GM18517 (cell line): ENCODE results near the gene MFAP1.
A peak's percentile ranks its signal among the peaks of the same experiment; 100 is the strongest.
"Not testable (repeated sequence)": the region's sequence is repeated elsewhere in the genome, so short reads cannot be mapped to it uniquely, and the experiment has no call there.

ENCODE experiments used
- ATAC-seq: cut with Tn5 transposase; IDR thresholded peaks from one replicate; pipeline ENCODE4 v1.9.1; 2021; ENCODE audit warnings: mild to moderate bottlenecking, moderate library complexity; ENCODE audit not compliant: unreplicated experiment

The MFAP1 gene

DNA sequence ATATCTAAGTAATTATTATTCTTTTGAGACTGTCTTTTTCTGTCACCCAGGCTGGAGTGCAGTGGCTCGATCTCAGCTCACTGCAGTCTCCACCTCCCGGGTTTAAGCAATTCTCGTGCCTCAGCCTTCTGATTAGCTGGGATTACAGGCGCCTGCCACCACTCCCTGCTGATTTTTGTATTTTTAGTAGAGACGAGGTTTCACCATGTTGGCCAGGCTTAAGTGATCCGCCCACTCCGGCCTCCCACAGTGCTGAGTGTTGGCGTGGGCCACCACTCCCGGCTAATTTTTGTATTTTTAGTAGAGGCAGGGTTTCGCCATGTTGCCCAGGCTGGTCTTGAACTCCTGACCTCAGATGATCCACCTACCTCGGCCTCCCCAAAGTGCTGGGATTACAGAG lies 815 bp upstream of the MFAP1 start:
- ATAC-seq: not testable (repeated sequence)

GRCh38 chr15:43821505-43821904 lies 3.0 kb downstream of the MFAP1 start:
- ATAC-seq: no peak

GRCh38 chr15:43815064-43815463 lies 9.4 kb downstream of the MFAP1 start:
- ATAC-seq: not testable (repeated sequence)

- peak; percentile 66 for ATAC-seq
These were observed 15.4 kb downstream of the MFAP1 start for GRCh38 chr15:43808960-43809678.

GRCh38 chr15:43808435-43808950 lies 16.0 kb downstream of the MFAP1 start:
- ATAC-seq: no peak

GRCh38 chr15:43802676-43803075 lies 21.8 kb downstream of the MFAP1 start:
- not testable (repeated sequence) for ATAC-seq

- ATAC-seq: peak; percentile 60
These were observed 24.0 kb downstream of the MFAP1 start, which contains the start of gene HYPK for GRCh38 chr15:43800286-43801141. Gene HYPK, plus strand, starts transcription at chr15:43800599. Its CDS starts 24 bp downstream, at chr15:43800623.

DNA sequence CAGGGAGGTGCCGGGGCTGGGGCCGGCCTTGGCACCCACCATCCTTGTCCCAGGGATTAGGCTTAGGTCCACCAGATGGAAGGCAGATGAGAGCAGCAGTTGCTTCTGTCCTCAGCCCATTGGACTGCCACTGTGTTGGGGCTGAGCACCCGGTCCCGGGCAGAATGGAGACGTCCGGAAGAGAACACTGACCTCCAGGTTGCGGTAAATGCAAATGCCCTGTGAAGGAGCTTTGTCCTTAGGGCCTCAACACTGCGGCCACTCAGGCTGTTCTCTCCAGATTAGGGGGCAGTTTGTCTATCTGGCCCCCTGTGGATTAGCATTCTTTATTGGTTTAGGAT lies 24.6 kb downstream of the MFAP1 start, which contains the start of gene SERINC4:
Gene SERINC4 (minus strand): TSS at position 276 of the 341 bp plus-strand sequence. CDS start 234 bp downstream, at position 42.
- ATAC-seq: no peak

GRCh38 chr15:43799209-43799944 lies 25.1 kb downstream of the MFAP1 start:
- ATAC-seq: no peak

DNA sequence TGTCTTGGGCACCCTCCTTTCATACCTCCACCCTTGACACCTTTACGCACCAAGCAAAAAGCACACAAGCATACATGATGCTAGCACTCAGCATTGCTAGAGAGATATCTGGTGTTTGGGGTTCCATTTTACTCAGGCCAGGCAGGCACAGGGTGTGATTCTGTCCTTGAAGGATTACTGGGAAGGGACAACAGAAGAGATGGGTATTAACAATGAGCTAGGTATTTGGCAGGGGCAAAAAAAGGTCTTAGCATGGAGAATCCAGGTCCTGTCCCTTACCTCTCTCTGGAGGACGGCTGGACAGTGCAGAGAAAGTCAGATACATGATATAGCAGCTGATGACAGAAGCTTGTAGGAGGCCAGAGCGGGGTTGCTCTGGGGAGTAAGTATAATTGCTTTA lies 27.9 kb downstream of the MFAP1 start:
- no peak for ATAC-seq

DNA sequence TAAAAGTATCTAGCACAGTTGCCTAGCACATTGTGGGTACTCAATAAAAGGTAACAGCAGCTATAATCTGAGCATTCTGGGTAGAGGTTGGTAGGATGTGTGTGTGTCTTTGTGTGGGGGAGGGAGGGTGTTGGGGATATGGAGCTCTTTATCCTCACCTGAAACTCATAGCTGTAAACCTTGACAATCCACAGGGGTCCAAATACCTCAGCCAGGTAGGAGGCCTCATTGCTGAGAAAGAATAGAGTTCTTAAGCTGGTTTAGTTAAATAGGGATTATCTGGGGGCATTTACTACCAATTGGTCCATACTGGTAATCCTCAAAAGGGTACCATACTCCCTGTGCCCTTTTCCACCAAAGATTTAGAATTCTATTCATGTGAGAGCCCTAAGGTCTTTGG lies 28.5 kb downstream of the MFAP1 start:
- ATAC-seq: no peak

DNA sequence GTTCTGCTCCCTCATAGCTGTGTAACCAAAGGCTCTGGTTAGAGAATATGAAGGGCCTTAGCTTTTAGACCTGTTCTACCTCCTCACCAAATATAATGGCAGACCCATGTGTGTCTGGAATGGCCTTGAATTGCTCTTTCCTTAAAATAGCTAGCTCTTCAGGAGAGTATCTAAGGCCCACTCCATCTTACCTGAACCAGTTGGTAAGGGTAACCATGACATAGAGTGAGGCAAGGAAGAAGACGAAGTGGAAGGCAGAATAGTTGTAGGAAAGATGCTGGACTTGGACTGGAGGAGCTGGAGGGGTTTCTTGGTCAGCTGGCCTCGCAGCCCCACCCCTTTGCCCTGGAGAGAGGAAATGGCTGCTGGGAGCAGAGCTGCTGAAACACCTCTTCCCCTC lies 29.3 kb downstream of the MFAP1 start:
- ATAC-seq: no peak

DNA sequence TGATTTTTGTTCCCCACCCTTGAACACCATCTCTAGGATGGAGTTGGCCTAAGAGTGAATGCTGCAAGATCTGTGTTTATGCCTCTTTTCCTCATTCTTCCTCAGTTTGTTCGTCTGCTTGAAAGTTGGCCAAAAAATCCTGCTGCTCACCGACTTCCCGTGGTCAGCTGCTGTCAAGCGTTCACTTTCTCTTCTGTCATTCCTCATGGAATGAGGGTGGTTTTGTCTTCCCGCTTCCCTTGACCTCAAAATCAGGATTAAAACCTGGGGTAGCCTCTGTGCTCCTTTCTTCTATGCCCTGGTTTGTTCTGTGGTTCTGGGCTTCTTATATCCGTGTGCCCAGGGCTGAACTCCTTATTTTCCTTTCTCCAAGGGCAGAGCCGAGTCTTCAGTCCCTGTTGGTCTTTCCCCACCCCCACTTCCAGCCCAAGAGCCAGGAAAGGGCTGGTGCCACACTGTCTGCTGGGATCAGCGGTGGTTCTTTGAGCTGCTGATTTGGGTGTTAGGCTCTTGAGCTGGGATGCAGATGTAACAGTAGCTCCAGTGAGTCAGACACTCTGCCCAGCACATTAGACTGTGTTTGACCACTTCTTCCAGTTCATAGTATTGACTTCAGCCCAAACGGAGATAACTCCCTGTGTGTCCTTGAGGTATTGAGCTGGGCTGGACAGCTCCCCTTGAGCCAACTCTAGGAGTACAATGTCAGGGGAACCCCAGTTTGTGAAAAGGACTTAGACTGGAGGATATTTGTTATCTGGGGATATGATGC lies 30.0 kb downstream of the MFAP1 start:
- ATAC-seq: no peak

DNA sequence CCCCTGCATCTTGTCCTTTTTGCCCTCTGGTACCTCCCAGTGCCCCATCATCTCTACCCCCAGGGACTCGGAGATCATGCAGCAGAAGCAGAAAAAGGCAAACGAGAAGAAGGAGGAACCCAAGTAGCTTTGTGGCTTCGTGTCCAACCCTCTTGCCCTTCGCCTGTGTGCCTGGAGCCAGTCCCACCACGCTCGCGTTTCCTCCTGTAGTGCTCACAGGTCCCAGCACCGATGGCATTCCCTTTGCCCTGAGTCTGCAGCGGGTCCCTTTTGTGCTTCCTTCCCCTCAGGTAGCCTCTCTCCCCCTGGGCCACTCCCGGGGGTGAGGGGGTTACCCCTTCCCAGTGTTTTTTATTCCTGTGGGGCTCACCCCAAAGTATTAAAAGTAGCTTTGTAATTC lies 30.8 kb downstream of the MFAP1 start:
- no peak for ATAC-seq

DNA sequence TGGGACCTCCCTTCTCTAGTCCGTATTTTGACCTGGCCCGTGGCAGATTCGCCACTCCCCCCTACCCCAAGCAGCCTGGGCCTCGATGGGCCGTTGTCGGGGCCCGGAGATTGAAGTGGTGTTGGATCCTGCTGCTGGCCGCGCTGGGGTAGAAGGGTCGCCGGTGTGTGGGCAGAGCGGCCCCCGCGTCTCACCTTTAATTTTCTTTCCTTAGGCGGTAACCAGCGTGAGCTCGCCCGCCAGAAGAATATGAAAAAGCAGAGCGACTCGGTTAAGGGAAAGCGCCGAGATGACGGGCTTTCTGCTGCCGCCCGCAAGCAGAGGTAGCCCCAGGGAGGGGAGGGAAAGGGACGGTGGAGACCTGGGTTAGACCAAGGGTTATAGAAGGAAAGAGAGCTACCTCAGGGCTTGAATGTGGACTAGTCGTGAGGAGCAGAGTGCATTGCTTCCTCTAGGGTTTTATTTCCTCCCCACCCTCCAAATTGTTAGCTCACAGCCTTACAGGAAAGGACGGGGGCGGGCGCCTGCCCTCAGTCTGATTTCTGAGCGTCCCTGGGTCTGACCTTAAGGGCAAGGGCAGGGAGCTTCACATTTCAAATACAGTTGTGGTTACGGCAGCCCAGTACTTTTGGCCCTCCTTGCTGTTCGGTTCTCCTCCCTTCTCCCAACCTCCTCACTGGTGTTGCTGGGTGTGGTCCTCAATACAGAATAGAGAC lies 31.6 kb downstream of the MFAP1 start:
- ATAC-seq: no peak

- peak; percentile 75 for ATAC-seq
These were observed 32.3 kb downstream of the MFAP1 start, which contains the start of gene SERF2 for GRCh38 chr15:43791993-43792760. Gene SERF2, plus strand, starts transcription at chr15:43792320. Its CDS starts 57 bp downstream, at chr15:43792377.

DNA sequence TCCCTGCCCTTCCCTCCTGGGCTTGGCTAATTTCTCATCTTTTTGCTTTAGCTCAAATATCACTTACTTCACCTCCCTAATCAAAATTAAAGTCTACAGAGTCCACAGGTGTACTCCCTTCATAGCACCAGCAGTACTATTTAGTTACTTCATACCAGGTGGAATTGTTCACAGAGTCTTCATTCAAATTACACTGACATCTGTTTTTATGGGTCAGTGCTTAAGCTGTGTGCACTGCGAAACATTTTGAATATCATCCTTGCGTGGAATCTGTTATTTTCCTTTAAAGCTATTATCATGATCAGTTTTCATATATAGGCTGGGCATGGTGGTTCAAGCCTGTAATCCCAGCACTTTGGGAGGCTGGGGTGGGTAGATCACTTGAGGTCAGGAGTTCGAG lies 35.1 kb downstream of the MFAP1 start:
- no peak for ATAC-seq

DNA sequence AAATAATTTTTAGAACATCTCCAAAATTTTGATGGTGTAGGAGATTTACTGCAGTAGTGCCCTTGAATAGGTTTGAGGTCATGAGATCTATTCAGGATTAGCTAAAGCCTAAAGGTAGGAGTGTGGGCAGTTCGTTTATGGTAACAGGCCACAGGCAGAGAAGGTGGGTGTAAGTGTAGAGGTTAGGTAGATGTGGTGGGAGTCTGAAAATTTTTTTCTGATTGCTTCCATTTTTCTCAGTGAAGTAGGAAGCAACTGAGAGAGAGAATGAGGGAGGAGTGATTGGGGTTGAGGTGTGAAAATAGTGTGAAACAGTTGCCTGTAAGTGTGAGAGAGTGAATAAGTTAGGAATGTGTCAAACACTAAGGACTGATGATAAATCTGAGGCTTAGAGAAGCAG lies 45.5 kb downstream of the MFAP1 start:
- ATAC-seq: no peak
